22Rv1 (cell line): Measurements from ENCODE around the gene ISCU.

Experiments used
- ZFX ChIP-seq: fragments of 450-650 bp; IDR thresholded peaks from 2 replicates; pipeline ENCODE4 v1.6.1; 2017; ENCODE audit warnings: antibody characterized with exemption, borderline replicate concordance
- TF ChIP-seq, protein P1 (sequence below): fragments of 450-650 bp; IDR thresholded peaks from 2 replicates; pipeline ENCODE4 v1.5.1; 2017; ENCODE audit warnings: mild to moderate bottlenecking

DNA sequence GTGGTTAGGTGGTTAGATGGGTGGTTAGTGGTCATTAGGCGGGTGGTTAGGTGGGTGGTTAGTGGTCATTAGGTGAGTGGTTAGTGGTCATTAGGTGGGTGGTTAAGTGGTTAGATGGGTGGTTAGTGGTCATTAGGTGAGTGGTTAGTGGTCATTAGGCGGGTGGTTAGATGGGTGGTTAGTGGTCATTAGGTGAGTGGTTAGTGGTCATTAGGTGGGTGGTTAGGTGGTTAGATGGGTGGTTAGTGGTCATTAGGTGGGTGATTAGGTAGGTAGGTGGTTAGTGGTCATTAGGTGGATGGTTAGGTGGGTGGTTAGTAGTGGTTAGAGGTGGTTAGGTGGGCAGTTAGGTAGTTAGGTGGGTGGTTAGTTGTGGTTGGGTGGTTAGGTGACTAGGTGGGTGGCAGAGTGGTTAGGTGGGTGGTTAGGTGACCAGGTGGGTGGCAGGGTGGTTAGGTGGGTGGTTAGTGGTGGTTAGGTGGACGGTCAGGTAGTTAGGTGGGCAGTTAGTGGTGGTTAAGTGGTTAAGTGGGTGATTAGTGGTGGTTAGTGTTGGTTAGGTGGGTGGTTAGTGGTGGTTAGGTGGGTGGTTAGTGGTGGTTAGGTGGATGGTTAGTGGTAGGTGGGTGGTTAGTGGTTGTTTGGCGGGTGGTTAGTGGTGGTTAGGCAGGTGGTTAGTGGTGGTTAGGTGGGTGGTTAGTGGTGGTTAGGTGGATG lies 43.5 kb downstream of the ISCU start:
- TF ChIP-seq, protein P1, sequence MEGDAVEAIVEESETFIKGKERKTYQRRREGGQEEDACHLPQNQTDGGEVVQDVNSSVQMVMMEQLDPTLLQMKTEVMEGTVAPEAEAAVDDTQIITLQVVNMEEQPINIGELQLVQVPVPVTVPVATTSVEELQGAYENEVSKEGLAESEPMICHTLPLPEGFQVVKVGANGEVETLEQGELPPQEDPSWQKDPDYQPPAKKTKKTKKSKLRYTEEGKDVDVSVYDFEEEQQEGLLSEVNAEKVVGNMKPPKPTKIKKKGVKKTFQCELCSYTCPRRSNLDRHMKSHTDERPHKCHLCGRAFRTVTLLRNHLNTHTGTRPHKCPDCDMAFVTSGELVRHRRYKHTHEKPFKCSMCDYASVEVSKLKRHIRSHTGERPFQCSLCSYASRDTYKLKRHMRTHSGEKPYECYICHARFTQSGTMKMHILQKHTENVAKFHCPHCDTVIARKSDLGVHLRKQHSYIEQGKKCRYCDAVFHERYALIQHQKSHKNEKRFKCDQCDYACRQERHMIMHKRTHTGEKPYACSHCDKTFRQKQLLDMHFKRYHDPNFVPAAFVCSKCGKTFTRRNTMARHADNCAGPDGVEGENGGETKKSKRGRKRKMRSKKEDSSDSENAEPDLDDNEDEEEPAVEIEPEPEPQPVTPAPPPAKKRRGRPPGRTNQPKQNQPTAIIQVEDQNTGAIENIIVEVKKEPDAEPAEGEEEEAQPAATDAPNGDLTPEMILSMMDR, result no peak
- no peak for TF ChIP-seq ZFX
